Upper lobe of left lung (tissue), 6 donors: ENCODE results near the gene PARD3B. TPM values are rescaled to one million over a fixed set of nuclear protein-coding genes. Genes with fewer than 3 reads are reported as not detected.
A peak's percentile ranks its signal among the peaks of the same experiment; 100 is the strongest.

ENCODE experiments used
- ATAC-seq, 2 donors: fragments of 200-7000 bp; cut with Tn5 transposase; one replicate each; pipeline ENCODE4 v1.9.1; 2022; ENCODE audit warnings: mild to moderate bottlenecking in 2 of 2, moderate library complexity in 2 of 2; ENCODE audit not compliant: low FRiP score in 2 of 2
- DNase-seq, 2 donors: peaks; one replicate each; pipeline ENCODE4 v3.0.0-alpha.2; 2019 to 2020
- H3K27ac ChIP-seq, 4 donors: fragments of 200-600 bp; sonication (generic); one replicate each; pipeline ENCODE4 v1.5.1; 2016 to 2019
- H3K27me3 ChIP-seq, 4 donors: fragments of 200-600 bp; sonication (generic); one replicate each; pipeline ENCODE4 v1.5.1; 2017 to 2019
- H3K36me3 ChIP-seq, 4 donors: fragments of 200-600 bp; sonication (generic); one replicate each; pipeline ENCODE4 v1.5.1; 2016 to 2019
- H3K4me1 ChIP-seq, 4 donors: fragments of 200-600 bp; sonication (generic); one replicate each; pipeline ENCODE4 v1.5.1; 2018 to 2019
- H3K4me3 ChIP-seq, 4 donors: fragments of 200-600 bp; sonication (generic); one replicate each; pipeline ENCODE4 v1.5.1; 2017 to 2019; ENCODE audit warnings: mild to moderate bottlenecking in 2 of 4, moderate library complexity in 1 of 4
- H3K9me3 ChIP-seq, 4 donors: fragments of 200-600 bp; sonication (generic); one replicate each; pipeline ENCODE4 v1.5.1; 2018 to 2019
- CTCF ChIP-seq, 6 experiments: fragments of 450-650 bp in 4 of 6; fragments of 200-600 bp in 2 of 6; sonication (generic) in 2 of 6; IDR thresholded peaks; one replicate each; pipeline ENCODE4 v1.5.1; 2016 to 2019; ENCODE audit warnings: antibody characterized with exemption in 6 of 6
- EP300 ChIP-seq, 4 donors: sonication (generic); formaldehyde crosslinking; IDR thresholded peaks; one replicate each; pipeline ENCODE4 v1.5.1; 2017; ENCODE audit warnings: antibody characterized with exemption in 4 of 4, control low read depth in 2 of 4
- POLR2A ChIP-seq, 4 donors: fragments of 450-650 bp; IDR thresholded peaks; one replicate each; pipeline ENCODE4 v1.5.1; 2016 to 2017; ENCODE audit warnings: antibody characterized with exemption in 4 of 4, mild to moderate bottlenecking in 2 of 4
- POLR2AphosphoS5 ChIP-seq, 2 donors: sonication (generic); formaldehyde crosslinking; IDR thresholded peaks; one replicate each; pipeline ENCODE4 v1.5.1; 2017; ENCODE audit warnings: antibody characterized with exemption in 2 of 2
- WGBS, 2 donors: methylation state at CpG; one replicate each; pipeline ENCODE4 v1.1.5; 2017 to 2018; 5-methylcytosine and 5-hydroxymethylcytosine counted together
- total RNA-seq, 6 donors: library from RNA; depleted of rRNA in 4 of 6; stranded (reverse); fragments of >200 nt in 4 of 6; gene quantifications; one replicate each; pipeline versions ENCODE4 v1.1.0 to v1.2.1, GENCODE V29; 2016 to 2021
- donor health status: DM: no; HTN: no; CAD: no; lungs with moderate emphysema.
- donor health status: DM: no; HTN: yes; CAD: no; lungs with severe emphysema.

Gene PARD3B
- total RNA-seq, 6 donors from 2014 or later: 17.8 to 44.9 (median 24.2) TPM

GRCh38 chr2:205561441-205561840, 1016.2 kb downstream of the PARD3B start:
- TF ChIP-seq EP300 (IDR thresholded peaks at IDR 0.05) (no peak), CTCF (IDR thresholded peaks at IDR 0.05) (no peak), POLR2A (IDR thresholded peaks at IDR 0.05) (no peak), POLR2AphosphoS5 (IDR thresholded peaks at IDR 0.05) (no peak)
- ATAC-seq (no peak), DNase-seq (no peak)
- H3K36me3 ChIP-seq: no peaks in the 10 kb centered on the region
- no peaks in the 10 kb centered on the region for H3K9me3 ChIP-seq
- H3K27me3 ChIP-seq: no peaks in the 10 kb centered on the region
- no peak overlapping the region for H3K4me3 ChIP-seq
- H3K4me1 ChIP-seq: no peaks in the 10 kb centered on the region
- no peak overlapping the region for H3K27ac ChIP-seq
- WGBS, 2 donors: 70 to 84% methylated on average over 6 of the region's 6 CpGs

GRCh38 chr2:205563646-205564045, 1018.4 kb downstream of the PARD3B start:
- Histone ChIP-seq H3K4me3 (no peak overlapping the region), H3K27me3 (no peaks in the 10 kb centered on the region), H3K36me3 (no peaks in the 10 kb centered on the region), H3K4me1 (no peaks in the 10 kb centered on the region), H3K27ac (no peak overlapping the region), H3K9me3 (no peaks in the 10 kb centered on the region)
- TF ChIP-seq EP300 (IDR thresholded peaks at IDR 0.05) (no peak), POLR2A (IDR thresholded peaks at IDR 0.05) (no peak), CTCF (IDR thresholded peaks at IDR 0.05) (peak in 3 of 6 experiments; percentile 17 to 25 (median 19))
- DNase-seq (peak in 1 of 2 donors; percentile 32), ATAC-seq (peak in 1 of 2 donors; percentile 54)
- 61 to 63% methylated on average over 2 of the region's 2 CpGs for WGBS, 2 donors

GRCh38 chr2:205564346-205565141, 1019.3 kb downstream of the PARD3B start:
- ATAC-seq (no peak), DNase-seq (no peak)
- no peak overlapping the region for H3K4me3 ChIP-seq
- H3K27me3 ChIP-seq: no peaks in the 10 kb centered on the region
- no peaks in the 10 kb centered on the region for H3K9me3 ChIP-seq
- H3K27ac ChIP-seq: no peak overlapping the region
- no peaks in the 10 kb centered on the region for H3K4me1 ChIP-seq
- H3K36me3 ChIP-seq: no peaks in the 10 kb centered on the region
- TF ChIP-seq POLR2AphosphoS5 (IDR thresholded peaks at IDR 0.05) (no peak), EP300 (IDR thresholded peaks at IDR 0.05) (no peak), CTCF (IDR thresholded peaks at IDR 0.05) (no peak), POLR2A (IDR thresholded peaks at IDR 0.05) (no peak)
- 82 to 86% methylated on average over 10 of the region's 10 CpGs for WGBS, 2 donors

- no peaks in the 10 kb centered on the region for H3K36me3 ChIP-seq
- TF ChIP-seq CTCF (IDR thresholded peaks at IDR 0.05) (no peak), POLR2AphosphoS5 (IDR thresholded peaks at IDR 0.05) (no peak), EP300 (IDR thresholded peaks at IDR 0.05) (no peak), POLR2A (IDR thresholded peaks at IDR 0.05) (no peak)
- H3K4me1 ChIP-seq: no peaks in the 10 kb centered on the region
- ATAC-seq (no peak), DNase-seq (no peak)
- H3K4me3 ChIP-seq: no peak overlapping the region
- WGBS, 2 donors: 85 to 89% methylated on average over 2 of the region's 2 CpGs
- no peaks in the 10 kb centered on the region for H3K27me3 ChIP-seq
- H3K9me3 ChIP-seq: no peaks in the 10 kb centered on the region
- no peak overlapping the region for H3K27ac ChIP-seq
Measured at GRCh38 chr2:205565142-205565522, 1019.9 kb downstream of the PARD3B start.
